Lung microvascular endothelial cell (primary cell): ENCODE measurements around the gene SH3PXD2A. TPM values are rescaled to one million over a fixed set of nuclear protein-coding genes. Genes with fewer than 3 reads are reported as not detected.
"Not testable (repeated sequence)": the region's sequence is repeated elsewhere in the genome, so short reads cannot be mapped to it uniquely, and the experiment has no call there.

Experiments used
- DNase-seq, 2 donors: peaks; one replicate each; pipeline versions ENCODE4 v3.0.0 to v3.0.0-alpha.2; 2010; ENCODE audit warnings: low read depth in 2 of 2
- total RNA-seq: library from RNA; depleted of rRNA; stranded (reverse); fragments of >200 nt; gene quantifications from 2 replicates; pipeline ENCODE4 v1.2.1, GENCODE V29; 2014

Gene SH3PXD2A
- total RNA-seq, 1 donor from 2014 or later = 0.99 TPM

DNA sequence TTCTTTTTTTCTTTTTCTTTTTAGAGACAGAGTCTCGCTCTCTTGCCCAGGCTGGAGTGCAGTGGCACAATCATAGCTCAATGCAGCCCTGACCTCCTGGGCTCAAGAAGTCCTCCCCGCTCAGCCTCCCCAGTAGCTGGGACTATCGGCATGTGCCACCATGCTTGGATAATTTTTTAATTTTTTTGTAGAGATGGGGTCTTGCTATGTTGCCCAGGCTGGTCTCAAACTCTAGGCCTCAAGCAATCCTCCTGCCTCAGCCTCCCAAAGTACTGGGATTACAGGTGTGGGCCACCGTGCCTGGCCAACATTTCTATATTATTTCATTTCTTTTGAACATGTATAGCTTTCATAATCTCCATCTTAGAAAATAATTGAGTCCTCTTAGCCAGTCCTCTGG, 42.1 kb downstream of the SH3PXD2A start:
- not testable (repeated sequence) for DNase-seq

DNA sequence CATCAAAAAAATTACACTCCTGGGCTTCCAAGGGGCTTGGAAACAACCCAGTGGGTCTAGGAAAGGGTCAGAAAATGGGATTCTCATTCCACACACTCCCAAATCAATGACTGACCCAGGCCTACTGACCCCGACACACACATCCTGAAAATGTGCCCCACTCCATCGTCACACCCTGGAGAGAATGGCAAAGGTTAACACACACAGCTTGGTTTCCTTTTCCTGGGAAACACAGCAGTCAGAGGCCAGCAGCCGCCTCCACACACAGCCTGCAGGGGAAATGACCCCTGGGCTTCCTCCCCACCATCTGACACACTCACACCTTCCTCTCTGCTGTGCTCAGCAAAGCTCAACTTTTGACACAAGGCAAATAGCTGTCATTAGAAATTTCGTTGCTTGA, 42.9 kb downstream of the SH3PXD2A start:
- DNase-seq = peak; percentile 86 to 98

- no peak for DNase-seq
Observed at GRCh38 chr10:103812004-103812403, 43.4 kb downstream of the SH3PXD2A start.

DNA sequence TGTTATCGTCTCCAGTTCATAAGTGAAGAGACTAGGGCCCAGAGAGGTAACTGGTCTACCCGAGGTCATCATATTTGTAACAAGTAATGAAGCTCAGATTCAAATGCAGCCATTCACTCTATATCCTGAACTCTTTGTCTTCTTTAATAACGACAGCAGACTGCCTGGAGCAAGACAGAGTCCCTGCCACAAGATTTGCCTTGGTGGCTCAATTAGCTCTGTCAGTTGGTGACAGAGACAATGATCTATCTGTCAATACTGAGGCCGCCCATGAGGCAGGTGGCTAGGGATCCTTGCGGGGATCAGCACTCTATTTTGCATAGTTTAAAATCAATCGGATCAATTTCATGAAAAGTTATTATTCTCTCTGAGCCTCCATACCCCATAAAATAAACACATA, 43.9 kb downstream of the SH3PXD2A start:
- DNase-seq = peak in 1 of 2 donors; percentile 30

DNA sequence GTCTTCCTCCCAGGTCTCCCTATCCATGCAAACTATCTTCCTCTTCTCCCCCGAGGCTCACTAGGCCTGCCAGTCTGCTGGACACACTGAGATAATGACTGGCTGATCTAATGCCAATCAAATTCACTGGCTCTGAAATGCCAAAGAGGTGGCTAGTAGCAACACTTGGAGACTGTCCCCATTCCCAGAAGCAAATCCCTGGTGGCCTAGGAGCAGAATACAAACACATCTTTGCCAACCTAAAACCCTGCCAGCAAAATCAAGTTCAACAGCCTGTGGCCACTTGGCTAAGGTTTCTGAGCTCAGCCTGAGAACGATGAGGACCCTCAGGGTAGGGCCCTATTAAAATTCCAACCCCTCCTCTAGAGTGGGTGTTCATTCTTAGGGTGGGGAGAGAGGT, 46.6 kb downstream of the SH3PXD2A start:
- no peak for DNase-seq

DNA sequence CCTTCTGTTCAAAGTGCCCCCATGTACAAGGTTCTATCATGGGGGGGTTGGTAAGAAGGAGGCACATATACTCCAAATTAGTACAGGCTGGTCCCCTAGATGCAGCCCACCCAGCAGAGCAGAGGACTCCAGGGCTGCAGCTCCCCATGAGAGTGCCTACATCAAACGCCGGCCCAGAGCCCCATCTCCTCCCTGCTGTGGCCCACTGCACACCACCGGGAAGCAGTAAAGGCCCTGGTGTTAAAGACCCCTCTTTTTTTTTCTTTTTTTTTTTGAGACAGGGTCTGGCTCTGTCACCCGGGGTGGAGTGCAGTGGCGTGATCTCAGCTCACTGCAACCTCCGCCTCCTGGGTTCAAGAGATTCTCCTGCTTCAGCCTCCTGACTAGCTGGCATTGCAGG, 47.4 kb downstream of the SH3PXD2A start:
- DNase-seq = no peak

GRCh38 chr10:103806395-103807187, 48.8 kb downstream of the SH3PXD2A start:
- DNase-seq = no peak

DNA sequence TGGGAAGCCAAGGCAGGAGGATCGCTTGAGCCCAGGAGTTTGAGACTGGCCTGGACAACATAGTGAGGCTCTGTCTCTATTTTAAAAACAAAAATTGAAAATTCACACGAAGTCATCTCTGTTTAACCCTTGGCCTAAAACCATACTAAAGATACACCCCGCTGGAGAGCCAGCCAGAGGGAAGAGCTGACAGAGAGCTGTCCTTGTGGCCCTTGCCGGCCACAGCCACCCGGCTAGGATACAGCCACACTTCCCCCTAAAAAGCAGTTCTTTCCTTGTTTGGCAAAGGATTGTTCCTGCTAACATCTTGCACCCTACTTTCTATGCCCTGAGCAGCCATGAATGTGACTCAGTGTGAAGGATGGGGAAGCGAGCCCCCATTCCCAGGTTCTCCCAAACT, 49.6 kb downstream of the SH3PXD2A start:
- no peak for DNase-seq

GRCh38 chr10:103804871-103805270, 50.5 kb downstream of the SH3PXD2A start:
- DNase-seq = no peak

- DNase-seq = no peak
Observed at GRCh38 chr10:103803941-103804340, 51.4 kb downstream of the SH3PXD2A start.

DNA sequence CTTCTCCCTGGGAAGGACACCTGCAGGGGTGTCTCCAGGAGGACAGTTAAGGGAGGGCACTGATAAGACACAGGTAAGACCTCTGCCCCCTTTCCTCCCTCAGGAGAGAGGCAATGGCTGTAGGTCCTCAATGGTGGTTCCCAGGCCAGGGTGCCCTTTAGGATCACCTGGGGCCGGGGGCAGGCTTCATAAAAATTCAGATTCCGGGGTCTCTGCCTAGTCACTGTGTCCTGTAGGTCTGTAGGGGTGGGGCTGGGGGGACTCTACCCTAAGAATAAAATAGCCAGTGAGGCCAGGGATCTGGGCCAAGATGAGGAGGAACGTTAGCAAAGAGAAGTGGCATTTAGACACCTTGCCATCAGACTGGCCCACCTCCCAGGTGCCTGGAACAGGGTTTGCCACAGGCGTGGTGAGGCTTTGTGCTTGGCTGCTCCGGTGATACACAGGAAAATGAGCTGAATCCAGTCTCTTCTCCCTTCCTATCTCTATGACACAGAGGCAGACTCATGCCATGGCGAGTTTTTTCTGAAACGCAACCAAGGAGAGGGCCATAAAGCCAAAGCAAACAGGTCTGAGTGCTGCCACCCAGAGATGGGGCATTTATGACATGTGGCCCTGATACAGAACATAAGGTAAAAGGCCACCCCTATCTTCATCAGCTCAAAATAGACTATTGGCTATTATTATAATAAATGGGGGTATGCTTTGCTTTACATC, 52.6 kb downstream of the SH3PXD2A start:
- DNase-seq = no peak

DNA sequence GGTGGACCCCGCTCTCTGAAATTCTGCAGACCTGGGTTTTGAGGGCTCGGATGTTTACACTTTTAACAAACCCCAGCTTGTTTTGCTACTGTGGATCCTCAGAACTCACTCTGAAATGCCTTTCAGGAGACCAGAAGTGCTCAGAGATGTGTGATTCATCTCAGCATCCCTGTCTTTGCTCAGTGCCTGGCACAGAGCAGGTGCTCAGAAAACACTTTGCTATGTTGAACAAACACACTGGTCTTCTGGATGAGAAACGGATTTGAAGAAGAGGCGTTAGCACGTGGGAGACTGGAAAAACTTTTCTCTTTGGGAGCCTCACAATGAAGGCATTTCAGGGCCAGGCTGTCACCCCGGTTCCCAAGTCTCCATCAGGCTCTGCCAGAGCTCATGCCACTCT, 53.3 kb downstream of the SH3PXD2A start:
- DNase-seq = no peak

DNA sequence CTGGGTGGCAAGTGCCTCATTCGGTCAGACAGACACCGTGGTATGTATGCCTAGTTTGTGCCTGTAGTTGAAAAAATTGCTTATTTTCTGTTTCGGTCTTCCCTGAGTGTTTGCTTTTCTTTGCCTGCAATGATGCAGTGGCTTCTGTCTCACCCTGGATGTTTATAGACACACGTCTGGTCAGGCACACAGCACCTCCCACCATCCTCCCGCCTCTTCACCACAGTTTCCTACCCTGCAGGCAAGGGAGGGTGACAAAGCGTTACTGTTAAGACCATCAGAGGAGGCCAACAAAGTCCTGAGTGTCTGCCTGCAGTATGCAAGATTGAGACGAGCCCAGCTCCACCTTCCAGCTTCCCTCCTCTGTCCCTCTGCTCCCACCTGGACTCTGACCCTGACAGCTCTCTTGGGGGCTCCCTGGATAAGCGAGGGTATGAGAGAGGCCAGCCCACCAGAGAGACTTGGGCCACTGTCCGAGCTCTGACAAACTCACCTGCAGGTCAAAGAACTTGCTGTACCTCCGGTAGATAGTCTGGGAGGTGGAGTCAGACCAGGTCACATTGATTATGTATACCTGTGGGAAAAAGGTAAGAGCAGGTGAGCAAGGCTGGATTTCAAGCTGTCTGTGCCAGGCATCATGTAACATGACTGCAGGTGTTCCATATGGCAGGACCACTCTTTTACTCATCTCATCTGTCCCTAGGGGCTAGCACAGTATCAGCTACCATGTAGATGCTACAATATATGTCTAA, 54.4 kb downstream of the SH3PXD2A start:
- no peak for DNase-seq

DNA sequence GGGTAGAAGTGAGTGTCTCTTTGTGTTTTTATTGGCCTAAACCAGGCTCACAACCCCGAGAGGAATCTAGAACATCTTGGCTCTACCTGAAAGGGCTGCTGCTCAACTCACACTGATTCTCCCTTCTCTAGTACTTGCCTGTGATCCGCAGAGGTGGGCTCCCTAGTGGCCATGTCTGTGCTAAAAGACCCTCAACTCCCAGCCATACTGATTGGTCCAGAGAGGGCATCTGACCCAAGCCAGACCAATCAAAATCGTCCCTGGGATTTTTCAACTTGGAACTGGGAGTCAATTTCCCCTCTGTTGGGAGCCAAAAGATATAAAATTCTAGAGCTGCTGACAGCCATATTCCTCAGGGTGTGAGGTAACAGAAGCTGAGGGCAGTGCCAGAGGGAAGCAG, 55.3 kb downstream of the SH3PXD2A start:
- no peak for DNase-seq

- no peak for DNase-seq
Observed at GRCh38 chr10:103799341-103799740, 56.0 kb downstream of the SH3PXD2A start.

DNA sequence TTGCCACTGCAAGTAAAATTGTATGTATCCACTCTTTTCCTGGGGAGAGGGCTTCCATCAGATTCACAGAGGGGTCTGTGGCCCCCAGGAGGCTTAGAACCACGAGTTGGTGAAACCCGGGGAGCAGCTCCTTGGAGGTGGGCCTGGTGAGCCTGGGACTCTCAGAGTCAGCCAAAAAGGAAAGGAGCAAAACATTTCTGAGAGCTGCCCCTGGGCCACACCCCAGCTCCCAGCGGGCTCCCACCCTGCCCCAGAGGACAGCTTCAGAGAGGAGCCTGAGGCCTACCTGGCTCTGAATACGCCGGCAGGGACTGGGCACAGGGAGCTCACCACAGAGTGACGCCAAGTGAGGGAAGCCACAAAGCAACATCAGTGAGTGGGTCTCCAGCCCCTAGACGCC, 56.9 kb downstream of the SH3PXD2A start:
- DNase-seq = no peak

GRCh38 chr10:103797857-103798256, 57.5 kb downstream of the SH3PXD2A start:
- no peak for DNase-seq

GRCh38 chr10:103795634-103796270, 59.6 kb downstream of the SH3PXD2A start:
- DNase-seq = no peak

GRCh38 chr10:103794996-103795395, 60.4 kb downstream of the SH3PXD2A start:
- no peak for DNase-seq

GRCh38 chr10:103793920-103794883, 61.2 kb downstream of the SH3PXD2A start:
- peak in 1 of 2 donors; percentile 25 for DNase-seq

DNA sequence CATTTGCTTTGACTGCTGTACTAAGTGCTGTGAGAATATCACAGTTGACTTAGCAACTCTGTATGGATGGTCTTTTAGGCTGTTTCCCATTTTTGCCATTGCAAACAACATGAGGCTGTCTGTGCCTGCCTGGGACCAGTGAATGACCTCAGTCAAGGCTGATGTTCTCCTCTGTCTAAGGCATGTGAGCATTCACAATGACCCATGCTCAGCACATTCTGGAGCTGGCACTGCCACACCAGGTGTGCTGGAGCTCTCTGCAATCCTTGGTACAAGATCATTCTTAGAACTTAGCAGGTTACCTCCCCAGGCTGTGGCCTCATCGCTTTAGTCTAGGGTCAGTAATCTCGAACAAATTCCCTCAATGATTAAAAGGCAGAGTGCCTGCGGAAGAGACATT, 61.9 kb downstream of the SH3PXD2A start:
- no peak for DNase-seq
